Ovary (tissue), 9 donors: ENCODE data around the gene TMEM259. TPM values are rescaled to one million over a fixed set of nuclear protein-coding genes. Genes with fewer than 3 reads are reported as not detected.

ENCODE experiments used
- DNase-seq, 5 donors: peaks; one replicate each; pipeline ENCODE4 v3.0.0-alpha.2; 2019 to 2020
- H3K27ac ChIP-seq, 2 donors: fragments of 200-600 bp; one replicate each; pipeline versions ENCODE4 v1.5.1 to v1.8.0; 2019 to 2022
- H3K27me3 ChIP-seq: fragments of 200-600 bp; one replicate; pipeline ENCODE4 v1.8.0; 2022
- H3K36me3 ChIP-seq: fragments of 200-600 bp; sonication (generic); one replicate; pipeline ENCODE4 v1.5.1; 2019
- H3K4me1 ChIP-seq: one replicate; pipeline ENCODE4 v1.8.1; 2013; ENCODE audit warnings: mild to moderate bottlenecking, moderate library complexity; ENCODE audit not compliant: insufficient read depth
- H3K4me3 ChIP-seq: fragments of 200-600 bp; sonication (generic); one replicate; pipeline ENCODE4 v1.5.1; 2017
- H3K9me3 ChIP-seq, 2 donors: fragments of 200-600 bp in 1 of 2; sonication (generic) in 1 of 2; one replicate each; pipeline versions ENCODE4 v1.5.1 to v1.8.1; 2013 to 2019; ENCODE audit warnings: mild to moderate bottlenecking in 1 of 2, moderate library complexity in 1 of 2
- EP300 ChIP-seq: sonication (generic); formaldehyde crosslinking; IDR thresholded peaks from one replicate; pipeline ENCODE4 v1.6.1; 2017; ENCODE audit warnings: antibody characterized with exemption
- POLR2A ChIP-seq: fragments of 450-650 bp; IDR thresholded peaks from one replicate; pipeline ENCODE4 v1.6.1; 2017; ENCODE audit warnings: antibody characterized with exemption, mild to moderate bottlenecking, moderate library complexity
- WGBS, 3 donors: extraction: QIAGEN DNeasy Blood & Tissue Kit in 1 of 3; methylation state at CpG; one replicate each; pipeline versions ENCODE4 v1.1.5 to v1.1.7; 2013 to 2017; 5-methylcytosine and 5-hydroxymethylcytosine counted together
- intact Hi-C, 4 donors: fragments of 100-400 bp; cut with DNase I; formaldehyde crosslinking; loops; one replicate each; pipeline versions ENCODE4 v1.11.0 to v1.15.1; 2022 to 2023
- polyA plus RNA-seq, 2 donors: library from polyadenylated mRNA; stranded (reverse); fragments of 200-250 nt in 1 of 2; fragments of 350-450 nt in 1 of 2; fragmentation: Illumina TruSeq in 1 of 2; extraction: RNeasy Lipid Tissue Mini Kit (QIAGEN cat#74804) in 1 of 2; gene quantifications; one replicate each; pipeline ENCODE4 v1.2.3, GENCODE V29; 2013 to 2014
- total RNA-seq, 7 donors: library from RNA; depleted of rRNA in 2 of 7; stranded (reverse); fragments of >200 nt in 2 of 7; fragmentation: NEBNext Ultra II Directional in 3 of 7; extraction: Animal tissue kit (Norgen Biotek cat#: 25700) in 3 of 7; gene quantifications; one replicate each; pipeline versions ENCODE4 v1.1.0 to v1.2.4, GENCODE V29; 2016 to 2023
- TF ChIP-seq, protein P1 (sequence below), 3 donors: fragments of 450-650 bp in 2 of 3; fragments of 200-600 bp in 1 of 3; IDR thresholded peaks; one replicate each; pipeline versions ENCODE4 v1.5.1 to v1.8.0; 2016 to 2022; ENCODE audit warnings: antibody characterized with exemption in 3 of 3, mild to moderate bottlenecking in 1 of 3
- donor health status: DM: no; HTN: no; CAD: no; lungs with moderate emphysema.
- donor health status: DM: no; HTN: no; CAD: no.
- donor health status: Bipolar disorder and iron deficiency.
- donor health status: DM: yes; HTN: yes; CAD: no.
- donor health status: DM: no; HTN: no; CAD: no.
- donor health status: DM: yes; HTN: yes; CAD: no.

TMEM259 gene
- total and polyA plus RNA-seq, 9 donors = 26.0 to 196 (median 127) TPM

DNA sequence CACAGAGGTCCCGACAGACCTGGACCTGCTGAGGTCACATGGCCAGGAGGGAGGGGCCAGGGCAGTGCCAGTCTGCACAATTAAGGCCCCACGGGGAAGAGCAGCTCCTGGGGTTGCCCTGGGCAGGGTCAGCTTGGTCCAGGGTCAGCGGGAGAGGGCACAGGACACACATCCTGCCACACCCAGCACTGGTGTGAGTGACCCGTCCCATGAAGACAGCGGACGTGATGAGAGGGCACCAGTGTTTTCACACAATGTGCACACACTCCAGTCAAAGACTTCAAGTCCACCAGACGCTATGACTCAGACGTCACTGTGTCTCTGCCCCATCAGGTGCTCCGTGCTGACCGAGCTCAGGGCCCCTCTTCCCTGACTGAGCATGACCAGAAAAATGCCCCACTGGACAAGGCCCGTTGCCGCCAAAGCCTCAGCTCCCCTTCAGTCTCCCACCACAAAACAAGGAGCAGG is 4.2 kb downstream of the TMEM259 start:
- Histone ChIP-seq H3K27me3 (no peaks in the 10 kb centered on the region), H3K36me3 (no peaks in the 10 kb centered on the region), H3K27ac (no peak overlapping the region), H3K4me3 (no peak overlapping the region), H3K9me3 (no peaks in the 10 kb centered on the region), H3K4me1 (peaks cover 31% of the 10 kb centered on the region)
- intact Hi-C loops = loop anchor here in 2 of 4 donors (5.0 to 10.0 kb wide), 2 partner anchors 81 to 168 kb away; partner anchors contain the start of gene POLR2E (in 1 of the 2)
- TF ChIP-seq EP300 (no peak), POLR2A (no peak)
- 47 to 58% (median 57%) methylated on average over 9 to 12 of the region's 12 CpGs for whole genome bisulfite sequencing, 3 donors
- DNase-seq = no peak

DNA sequence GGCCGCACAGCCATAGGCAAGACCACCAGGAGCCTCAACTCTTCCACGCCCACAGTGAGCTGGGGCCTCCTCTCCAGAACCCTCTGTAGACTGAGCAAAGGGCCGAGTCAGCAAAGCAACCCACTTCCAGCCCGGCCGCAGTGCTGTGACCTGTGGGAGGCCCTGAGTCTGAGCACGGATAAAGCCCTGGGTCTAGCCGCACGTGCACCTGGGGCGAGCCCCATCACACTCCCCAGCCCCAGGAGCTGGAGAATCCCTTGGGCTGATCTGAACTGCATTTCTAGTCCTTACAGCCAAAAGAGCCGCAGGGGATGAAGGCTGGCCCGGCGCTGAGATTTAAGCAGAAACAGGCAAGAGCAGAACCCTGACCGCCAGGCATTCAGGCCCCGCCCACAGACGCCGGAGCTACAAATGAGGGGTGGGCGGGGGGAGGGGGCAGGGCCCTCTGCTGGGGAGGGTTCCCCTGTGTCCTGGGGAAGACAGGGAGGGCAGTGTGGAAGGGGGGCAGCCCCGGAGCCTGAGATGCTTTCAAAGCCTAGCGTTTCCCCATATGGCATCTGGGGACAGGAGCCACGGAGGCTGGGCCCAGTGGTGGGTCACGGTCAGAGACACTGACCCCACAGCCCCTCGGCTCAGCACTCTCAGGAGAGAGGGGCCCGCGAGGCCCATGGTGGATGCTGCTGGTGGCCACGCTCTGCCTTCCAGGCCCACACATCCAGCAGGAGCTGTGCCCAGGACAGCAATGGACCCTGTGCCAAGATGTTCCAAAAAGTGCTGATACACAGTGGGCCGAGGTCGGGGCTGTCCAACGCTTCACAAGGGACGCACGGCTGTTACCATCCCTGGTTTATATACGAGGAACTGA is 4.9 kb downstream of the TMEM259 start:
- Histone ChIP-seq H3K27ac (no peak overlapping the region), H3K4me3 (no peak overlapping the region), H3K4me1 (peaks cover 30% of the 10 kb centered on the region), H3K27me3 (no peaks in the 10 kb centered on the region), H3K9me3 (no peaks in the 10 kb centered on the region), H3K36me3 (no peaks in the 10 kb centered on the region)
- WGBS, 3 donors = 50 to 57% (median 56%) methylated on average over 23 to 31 of the region's 31 CpGs
- no peak for DNase-seq
- TF ChIP-seq, protein P1, sequence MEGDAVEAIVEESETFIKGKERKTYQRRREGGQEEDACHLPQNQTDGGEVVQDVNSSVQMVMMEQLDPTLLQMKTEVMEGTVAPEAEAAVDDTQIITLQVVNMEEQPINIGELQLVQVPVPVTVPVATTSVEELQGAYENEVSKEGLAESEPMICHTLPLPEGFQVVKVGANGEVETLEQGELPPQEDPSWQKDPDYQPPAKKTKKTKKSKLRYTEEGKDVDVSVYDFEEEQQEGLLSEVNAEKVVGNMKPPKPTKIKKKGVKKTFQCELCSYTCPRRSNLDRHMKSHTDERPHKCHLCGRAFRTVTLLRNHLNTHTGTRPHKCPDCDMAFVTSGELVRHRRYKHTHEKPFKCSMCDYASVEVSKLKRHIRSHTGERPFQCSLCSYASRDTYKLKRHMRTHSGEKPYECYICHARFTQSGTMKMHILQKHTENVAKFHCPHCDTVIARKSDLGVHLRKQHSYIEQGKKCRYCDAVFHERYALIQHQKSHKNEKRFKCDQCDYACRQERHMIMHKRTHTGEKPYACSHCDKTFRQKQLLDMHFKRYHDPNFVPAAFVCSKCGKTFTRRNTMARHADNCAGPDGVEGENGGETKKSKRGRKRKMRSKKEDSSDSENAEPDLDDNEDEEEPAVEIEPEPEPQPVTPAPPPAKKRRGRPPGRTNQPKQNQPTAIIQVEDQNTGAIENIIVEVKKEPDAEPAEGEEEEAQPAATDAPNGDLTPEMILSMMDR (IDR thresholded peaks at IDR 0.05) = no peak
- TF ChIP-seq POLR2A = no peak
- intact Hi-C loops = loop anchor here in 2 of 4 donors (5.0 to 10.0 kb wide), 2 partner anchors 81 to 169 kb away; partner anchors contain the start of gene POLR2E (in 1 of the 2)

DNA sequence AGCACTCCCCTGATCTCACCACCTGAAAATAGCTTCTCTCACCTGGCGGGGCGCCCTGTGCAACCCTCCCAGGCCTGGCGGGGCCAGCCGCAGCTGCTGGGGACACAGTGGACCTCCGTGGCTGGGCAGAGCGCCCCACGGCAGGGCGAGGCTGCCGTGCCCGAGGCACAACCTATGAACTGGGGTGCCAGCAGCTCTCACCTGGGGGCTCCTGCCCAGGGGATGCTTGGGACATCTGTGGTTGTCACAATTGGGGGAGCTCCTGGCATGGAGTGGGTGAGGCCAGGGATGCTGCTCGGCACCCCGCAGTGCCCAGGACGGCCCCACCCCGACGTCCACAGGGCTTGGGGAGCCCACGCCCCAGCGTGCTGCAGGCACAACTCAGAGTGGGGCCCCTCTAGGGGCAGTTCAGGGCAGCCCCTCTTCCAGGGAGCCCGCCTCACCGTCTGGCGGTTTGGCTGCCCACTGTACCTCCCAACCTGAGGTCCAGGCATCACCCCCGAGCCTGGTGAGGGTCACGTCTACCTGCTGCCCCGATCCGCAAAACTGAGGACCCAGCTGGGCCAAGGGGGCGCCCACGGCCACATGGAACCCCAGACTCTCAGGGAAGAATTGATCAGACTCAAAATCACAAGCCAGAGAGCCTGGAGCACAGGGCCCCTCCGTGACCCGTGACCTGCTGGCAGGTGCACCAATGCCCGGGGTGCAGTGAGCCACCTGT is 5.7 kb downstream of the TMEM259 start:
- Histone ChIP-seq H3K27me3 (no peaks in the 10 kb centered on the region), H3K36me3 (no peaks in the 10 kb centered on the region), H3K4me3 (no peak overlapping the region), H3K9me3 (no peaks in the 10 kb centered on the region), H3K27ac (no peak overlapping the region), H3K4me1 (peaks cover 31% of the 10 kb centered on the region)
- no peak for DNase-seq
- intact Hi-C loops = loop anchor here in 2 of 4 donors (5.0 to 10.0 kb wide), 2 partner anchors 82 to 170 kb away; partner anchors contain the start of gene POLR2E (in 1 of the 2)
- WGBS, 3 donors = 79 to 84% (median 83%) methylated on average over 15 to 29 of the region's 29 CpGs
- TF ChIP-seq EP300 (no peak), POLR2A (no peak)
- TF ChIP-seq, protein P1 (IDR thresholded peaks at IDR 0.05) = no peak

DNA sequence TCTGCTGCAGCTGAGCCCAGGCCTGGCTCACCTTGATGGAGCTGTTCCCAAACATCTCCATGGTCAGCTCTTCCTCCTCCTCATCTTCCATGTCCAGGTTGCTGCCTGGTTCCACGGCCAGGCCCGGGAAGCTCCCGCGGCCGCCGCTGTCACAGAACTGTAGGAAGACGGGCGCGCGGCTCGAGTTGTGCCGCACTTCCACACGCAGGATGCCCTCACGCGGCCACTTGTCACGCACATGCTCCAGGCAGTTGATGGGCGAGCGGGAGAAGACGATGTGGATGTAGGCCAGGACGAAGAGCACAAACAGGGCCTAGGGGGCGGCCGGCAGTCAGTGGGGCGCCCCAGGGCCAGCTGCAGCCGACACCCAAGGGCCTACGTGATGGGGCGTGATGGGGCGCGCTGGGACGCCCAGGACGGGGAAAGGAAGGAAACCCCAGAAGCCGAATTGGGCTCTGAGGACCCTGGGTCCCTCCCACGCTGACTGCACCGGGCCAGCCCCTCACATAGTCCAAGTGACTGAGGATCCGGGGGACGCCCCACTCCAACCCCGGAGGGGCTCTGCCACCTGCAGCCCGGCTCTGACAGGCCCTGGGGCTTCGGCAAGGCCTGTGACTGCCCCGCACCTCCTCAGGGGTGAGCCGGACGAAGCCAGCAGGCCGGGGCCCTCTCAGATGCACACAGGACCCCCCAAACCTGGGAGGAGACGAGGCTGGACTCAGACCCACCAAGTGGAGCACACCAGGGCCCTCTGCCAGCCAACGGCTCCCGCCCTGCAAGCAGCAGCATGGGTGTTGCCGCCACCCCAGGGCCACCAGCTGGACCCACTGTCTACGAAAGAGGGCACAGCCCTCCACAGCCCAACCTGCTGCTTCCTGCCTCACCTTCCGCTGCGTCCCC is 6.5 kb downstream of the TMEM259 start:
- Histone ChIP-seq H3K27me3 (no peaks in the 10 kb centered on the region), H3K4me1 (peaks cover 28% of the 10 kb centered on the region), H3K27ac (no peak overlapping the region), H3K9me3 (no peaks in the 10 kb centered on the region), H3K4me3 (no peak overlapping the region), H3K36me3 (no peaks in the 10 kb centered on the region)
- WGBS, 3 donors = 92 to 93% (median 93%) methylated on average over 43 to 49 of the region's 49 CpGs
- no peak for TF ChIP-seq POLR2A
- TF ChIP-seq, protein P1 (IDR thresholded peaks at IDR 0.05) = no peak
- no peak for TF ChIP-seq EP300
- DNase-seq = no peak
- intact Hi-C loops = loop anchor here in 2 of 4 donors (5.0 to 10.0 kb wide), 2 partner anchors 83 to 170 kb away; partner anchors contain the start of gene POLR2E (in 1 of the 2)
